ENCODE measurements around the gene MIP.

MIP gene

GRCh38 chr12:56488041-56488955 is 33.8 kb upstream of the MIP start, which contains the start of gene GLS2:
Gene GLS2 (minus strand): TSS chr12:56488161. CDS start chr12:56488118, 43 bp downstream.
- in situ Hi-C loops (cut with MboI; ENCODE audit: low pct_unique_long_range_greater_than_20kb, low sequenced_read_pairs, unreplicated experiment), result no loop called here
- peak; percentile 94 for DNase-seq (ENCODE audit: low spot score)

GRCh38 chr12:56487448-56488040 is 33.1 kb upstream of the MIP start:
- in situ Hi-C loops (cut with MboI; ENCODE audit: low pct_unique_long_range_greater_than_20kb, low sequenced_read_pairs, unreplicated experiment), result no loop called here
- peak; percentile 37 for DNase-seq (ENCODE audit: low spot score)
- TF ChIP-seq CTCF (IDR thresholded peaks at IDR 0.05; ENCODE audit: extremely low read depth, insufficient read depth, missing control alignments), result no peak

More at GRCh38 chr12:56488041-56488955, 33.8 kb upstream of the MIP start, which contains the start of gene GLS2:
- TF ChIP-seq CTCF (IDR thresholded peaks at IDR 0.05; ENCODE audit: extremely low read depth, insufficient read depth, missing control alignments), result no peak

GRCh38 chr12:56486694-56487093 is 32.2 kb upstream of the MIP start:
- TF ChIP-seq CTCF (IDR thresholded peaks at IDR 0.05; ENCODE audit: extremely low read depth, insufficient read depth, missing control alignments), result no peak
- in situ Hi-C loops (cut with MboI; ENCODE audit: low pct_unique_long_range_greater_than_20kb, low sequenced_read_pairs, unreplicated experiment), result no loop called here
- DNase-seq (ENCODE audit: low spot score), result no peak

GRCh38 chr12:56484566-56484965 is 30.1 kb upstream of the MIP start:
- in situ Hi-C loops (cut with MboI; ENCODE audit: low pct_unique_long_range_greater_than_20kb, low sequenced_read_pairs, unreplicated experiment), result no loop called here
- TF ChIP-seq CTCF (IDR thresholded peaks at IDR 0.05; ENCODE audit: extremely low read depth, insufficient read depth, missing control alignments), result no peak
- DNase-seq (ENCODE audit: low spot score), result no peak

DNA sequence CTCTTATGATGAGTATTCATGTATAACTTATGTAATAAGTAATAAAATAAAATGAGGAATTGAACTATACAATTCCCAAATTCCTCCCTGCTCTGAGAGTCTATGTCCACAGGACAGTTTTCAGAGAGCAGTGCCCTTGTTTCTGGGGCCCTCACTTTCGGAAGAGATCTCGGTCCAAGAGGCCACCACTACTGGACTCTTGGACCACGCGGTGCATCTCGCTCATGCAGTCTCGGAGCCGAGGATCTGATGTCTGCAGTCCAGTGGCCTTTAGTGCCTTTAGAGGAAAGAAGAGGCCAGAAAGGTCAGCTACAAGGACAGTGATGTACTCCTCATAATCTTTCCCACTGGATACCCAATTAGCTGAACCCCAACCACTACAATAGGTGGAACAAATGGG is 25.2 kb upstream of the MIP start:
- DNase-seq (ENCODE audit: low spot score), result no peak
- TF ChIP-seq CTCF (IDR thresholded peaks at IDR 0.05; ENCODE audit: extremely low read depth, insufficient read depth, missing control alignments), result no peak
- in situ Hi-C loops (cut with MboI; ENCODE audit: low pct_unique_long_range_greater_than_20kb, low sequenced_read_pairs, unreplicated experiment), result no loop called here

DNA sequence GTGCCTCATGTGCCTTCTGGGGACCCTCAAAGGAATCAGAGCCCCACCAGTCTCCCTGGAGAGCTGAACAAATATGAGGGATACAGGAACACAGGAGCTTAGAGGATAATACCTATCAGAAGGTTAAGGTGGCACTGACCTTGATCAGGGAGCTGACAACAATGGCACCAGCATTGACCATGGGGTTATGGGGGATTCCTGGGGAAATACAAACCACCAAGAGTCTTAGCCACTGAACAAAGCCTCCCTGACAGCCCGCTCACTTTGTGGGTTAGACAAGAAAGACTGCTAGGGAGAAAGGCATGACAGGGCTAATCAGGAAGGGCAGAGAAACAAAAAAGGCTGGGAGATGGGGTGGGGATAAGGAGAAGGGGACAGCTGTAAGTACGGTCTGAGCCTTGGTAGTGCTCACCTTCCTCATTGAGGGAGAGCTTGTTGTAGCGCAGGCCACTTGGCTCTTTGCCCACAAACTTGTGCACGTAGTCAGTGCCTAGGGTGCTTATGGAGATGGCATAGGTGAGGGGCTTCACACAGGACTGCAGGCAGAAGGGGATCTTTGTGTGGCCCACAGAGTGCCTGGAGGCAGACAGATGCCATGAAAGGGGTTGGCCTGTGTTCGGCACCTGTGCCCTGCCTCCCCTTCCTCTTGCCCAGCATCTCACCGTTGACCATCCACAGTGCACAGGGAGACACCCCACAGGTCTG is 23.2 kb upstream of the MIP start:
- no peak for DNase-seq (ENCODE audit: low spot score)
- in situ Hi-C loops (cut with MboI; ENCODE audit: low pct_unique_long_range_greater_than_20kb, low sequenced_read_pairs, unreplicated experiment), result no loop called here
- no peak for TF ChIP-seq CTCF (IDR thresholded peaks at IDR 0.05; ENCODE audit: extremely low read depth, insufficient read depth, missing control alignments)
